Measurements from ENCODE around the gene C1QTNF9.
"Not testable (repeated sequence)": the region's sequence is repeated elsewhere in the genome, so short reads cannot be mapped to it uniquely, and the experiment has no call there.

C1QTNF9 gene

GRCh38 chr13:24309300-24309699 lies at the start of gene C1QTNF9:
Gene C1QTNF9, plus strand, starts transcription at chr13:24309580. Its CDS starts 6,424 bp downstream, at chr13:24316004.
- DNase-seq: not testable (repeated sequence)

- peak; percentile 27 to 74 for DNase-seq
Measured at GRCh38 chr13:24261566-24261965, 47.8 kb upstream of the C1QTNF9 start.

GRCh38 chr13:24263632-24264031 lies 45.7 kb upstream of the C1QTNF9 start:
- DNase-seq: no peak

- peak; percentile 80 to 89 for DNase-seq
Measured at GRCh38 chr13:24264976-24265375, 44.4 kb upstream of the C1QTNF9 start.

GRCh38 chr13:24265453-24265852 lies 43.9 kb upstream of the C1QTNF9 start:
- DNase-seq: no peak

GRCh38 chr13:24267274-24267673 lies 42.1 kb upstream of the C1QTNF9 start:
- peak; percentile 55 to 84 for DNase-seq

- no peak for DNase-seq
Measured at GRCh38 chr13:24267801-24268200, 41.6 kb upstream of the C1QTNF9 start.

- no peak for DNase-seq
Measured at GRCh38 chr13:24269821-24270220, 39.6 kb upstream of the C1QTNF9 start.

GRCh38 chr13:24270639-24271141 lies 38.7 kb upstream of the C1QTNF9 start:
- peak; percentile 80 to 87 for DNase-seq

- DNase-seq: no peak
Measured at GRCh38 chr13:24271231-24271600, 38.2 kb upstream of the C1QTNF9 start.

- DNase-seq: peak; percentile 81 to 90
Measured at GRCh38 chr13:24271601-24272451, 37.6 kb upstream of the C1QTNF9 start.

GRCh38 chr13:24272452-24273161 lies 36.8 kb upstream of the C1QTNF9 start:
- peak in 1 of 2 donors; percentile 44 for DNase-seq

- DNase-seq: no peak
Measured at GRCh38 chr13:24273926-24274325, 35.5 kb upstream of the C1QTNF9 start.

- peak; percentile 74 to 88 for DNase-seq
Measured at GRCh38 chr13:24274452-24275021, 34.8 kb upstream of the C1QTNF9 start.

GRCh38 chr13:24275041-24275440 lies 34.3 kb upstream of the C1QTNF9 start:
- no peak for DNase-seq

- peak in 1 of 2 donors; percentile 70 for DNase-seq
Measured at GRCh38 chr13:24276306-24276705, 33.1 kb upstream of the C1QTNF9 start.

GRCh38 chr13:24276861-24277260 lies 32.5 kb upstream of the C1QTNF9 start:
- DNase-seq: no peak

GRCh38 chr13:24277761-24278160 lies 31.6 kb upstream of the C1QTNF9 start:
- no peak for DNase-seq

GRCh38 chr13:24279327-24280110 lies 29.9 kb upstream of the C1QTNF9 start:
- DNase-seq: no peak

- DNase-seq: peak in 1 of 2 donors; percentile 46
Measured at GRCh38 chr13:24280720-24281119, 28.7 kb upstream of the C1QTNF9 start.

- DNase-seq: no peak
Measured at GRCh38 chr13:24281188-24282008, 28.0 kb upstream of the C1QTNF9 start.

GRCh38 chr13:24282256-24282655 lies 27.1 kb upstream of the C1QTNF9 start:
- no peak for DNase-seq

Data from CD4-positive, alpha-beta T cell treated with Interferon alpha-2 for 1 hour (primary cell).